HepG2 (cell line): ENCODE data around the gene ZFPL1. TPM values are rescaled to one million over a fixed set of nuclear protein-coding genes. Genes with fewer than 3 reads are reported as not detected.
A peak's percentile ranks its signal among the peaks of the same experiment; 100 is the strongest.

Source experiments
- CEBPG ChIP-seq: IDR thresholded peaks from 2 replicates; pipeline ENCODE4 v1.6.1; 2016
- ELF4 ChIP-seq: sonication (generic); formaldehyde crosslinking; IDR thresholded peaks from 2 replicates; pipeline ENCODE4 v1.5.0; 2020; ENCODE audit warnings: missing genetic modification reagents, mild to moderate bottlenecking, moderate library complexity, borderline replicate concordance
- FOXC1 ChIP-seq: sonication (generic); formaldehyde crosslinking; IDR thresholded peaks from 2 replicates; pipeline ENCODE4 v1.8.0; 2022; ENCODE audit warnings: mild to moderate bottlenecking, missing genetic modification reagents, borderline replicate concordance
- HOXA7 ChIP-seq: sonication (generic); formaldehyde crosslinking; IDR thresholded peaks from 2 replicates; pipeline ENCODE4 v1.8.1; 2022; ENCODE audit warnings: mild to moderate bottlenecking, missing genetic modification reagents, moderate library complexity
- IRF1 ChIP-seq: sonication (generic); formaldehyde crosslinking; IDR thresholded peaks from 2 replicates; pipeline ENCODE4 v1.4.0; 2020; ENCODE audit warnings: low read depth, mild to moderate bottlenecking, missing genetic modification reagents
- LRRFIP1 ChIP-seq: sonication (generic); formaldehyde crosslinking; conservative IDR thresholded peaks from 2 replicates; pipeline ENCODE4 v1.4.0; 2020; ENCODE audit warnings: missing genetic modification reagents
- MYC ChIP-seq: sonication (generic); formaldehyde crosslinking; IDR thresholded peaks from 2 replicates; pipeline ENCODE4 v1.9.0; 2021; ENCODE audit warnings: missing genetic modification reagents, borderline replicate concordance
- NCOA1 ChIP-seq: sonication (generic); formaldehyde crosslinking; IDR thresholded peaks from 2 replicates; pipeline ENCODE4 v1.9.0; 2021; ENCODE audit warnings: missing genetic modification reagents
- NFYC ChIP-seq: IDR thresholded peaks from 2 replicates; pipeline ENCODE4 v1.6.1; 2016; ENCODE audit warnings: missing genetic modification reagents, missing compliant biosample characterization
- YY1 ChIP-seq: IDR thresholded peaks from 2 replicates; pipeline ENCODE4 v1.6.1; 2011; ENCODE audit warnings: low read length, low read depth, moderate library complexity, mild to moderate bottlenecking; ENCODE audit not compliant: insufficient read depth, insufficient replicate concordance
- ZFYVE20 ChIP-seq: sonication (generic); formaldehyde crosslinking; IDR thresholded peaks from 2 replicates; pipeline ENCODE4 v1.8.0; 2023; ENCODE audit warnings: low read depth, mild to moderate bottlenecking, moderate library complexity, missing genetic modification reagents, borderline replicate concordance
- ZMYM4 ChIP-seq: sonication (generic); formaldehyde crosslinking; IDR thresholded peaks from 2 replicates; pipeline ENCODE4 v1.8.1; 2023; ENCODE audit warnings: mild to moderate bottlenecking, missing genetic modification reagents
- ZNF10 ChIP-seq: sonication (generic); formaldehyde crosslinking; IDR thresholded peaks from 2 replicates; pipeline ENCODE4 v1.4.0; 2020; ENCODE audit warnings: mild to moderate bottlenecking, low read depth, missing genetic modification reagents, borderline replicate concordance
- ZNF234 ChIP-seq: sonication (generic); formaldehyde crosslinking; conservative IDR thresholded peaks from 2 replicates; pipeline ENCODE4 v1.5.1; 2020; ENCODE audit warnings: mild to moderate bottlenecking, missing genetic modification reagents
- ZNF333 ChIP-seq: sonication (generic); formaldehyde crosslinking; IDR thresholded peaks from 2 replicates; pipeline ENCODE4 v1.4.0; 2020; ENCODE audit warnings: mild to moderate bottlenecking, missing genetic modification reagents, borderline replicate concordance
- ZNF431 ChIP-seq: sonication (generic); formaldehyde crosslinking; IDR thresholded peaks from 2 replicates; pipeline ENCODE4 v1.9.0; 2022; ENCODE audit warnings: missing genetic modification reagents, low read depth, mild to moderate bottlenecking, borderline replicate concordance
- ZNF691 ChIP-seq: sonication (generic); formaldehyde crosslinking; IDR thresholded peaks from 2 replicates; pipeline ENCODE4 v1.4.0; 2020; ENCODE audit warnings: missing genetic modification reagents, low read depth, mild to moderate bottlenecking, borderline replicate concordance
- ZNF737 ChIP-seq: sonication (generic); formaldehyde crosslinking; IDR thresholded peaks from 2 replicates; pipeline ENCODE4 v1.5.0; 2020; ENCODE audit warnings: missing genetic modification reagents, mild to moderate bottlenecking, borderline replicate concordance
- polyA plus RNA-seq, 8 experiments: library from polyadenylated mRNA; depleted of rRNA in 3 of 8; stranded (reverse) in 7 of 8; unstranded in 1 of 8; fragments of >200 nt; fragmentation: Illumina TruSeq in 4 of 8; extraction: Trizol in 4 of 8; gene quantifications; 2 replicates each; pipeline versions ENCODE4 v1.2.1 to v1.2.3, GENCODE V29; 2011 to 2016; ENCODE audit warnings: low read depth in 4 of 8, missing spikeins in 1 of 8, mixed read lengths in 1 of 8; ENCODE audit not compliant: insufficient read depth in 1 of 8
- total RNA-seq, 5 experiments: library from RNA; depleted of rRNA; stranded (reverse); fragments of >200 nt; fragmentation: Illumina TruSeq; extraction: Trizol; gene quantifications; 2 replicates each; pipeline ENCODE4 v1.2.3, GENCODE V29; 2016; ENCODE audit warnings: low read depth in 1 of 5
- TF ChIP-seq, protein P1 (sequence below): sonication (generic); formaldehyde crosslinking; IDR thresholded peaks from 2 replicates; pipeline ENCODE4 v1.4.0; 2020; ENCODE audit warnings: missing genetic modification reagents
- TF ChIP-seq, protein P2 (sequence below): sonication (generic); formaldehyde crosslinking; IDR thresholded peaks from 2 replicates; pipeline ENCODE4 v1.4.0; 2020; ENCODE audit warnings: missing genetic modification reagents, mild to moderate bottlenecking, borderline replicate concordance

ZFPL1 gene
- total and polyA plus RNA-seq, 2 of the 13 experiments (the other 11 are each of a cell fraction or from before 2014, with no cell fraction given) = 32.2 to 56.0 TPM

- TF ChIP-seq ZNF234 (CRISPR knock-in tag) (no peak; the same call in 1 of the 2 replicates), ZNF10 (no peak), FOXC1 (CRISPR knock-in tag) (0 out of 2 replicates have a peak, but pooled peaks have one; percentile 42), ELF4 (CRISPR knock-in tag) (peak; percentile 95), YY1 (peak; percentile 64), ZFYVE20 (0 out of 2 replicates have a peak, but pooled peaks have one; percentile 60), ZNF333 (CRISPR knock-in tag) (peak; percentile 50), CEBPG (CRISPR knock-in tag) (no peak; the same call in none of the 2 replicates), LRRFIP1 (CRISPR knock-in tag) (no peak), ZMYM4 (CRISPR knock-in tag) (peak; percentile 90), IRF1 (CRISPR knock-in tag) (no peak), HOXA7 (CRISPR knock-in tag) (peak; percentile 70; the same call in 1 of the 2 replicates), ZNF737 (no peak), ZNF431 (CRISPR knock-in tag) (peak; percentile 77; the same call in 1 of the 2 replicates), ZNF691 (CRISPR knock-in tag) (peak; percentile 74; the same call in 1 of the 2 replicates), NCOA1 (CRISPR knock-in tag) (0 out of 2 replicates have a peak, but pooled peaks have one; percentile 29), MYC (CRISPR knock-in tag) (peak; percentile 73; the same call in 1 of the 2 replicates), NFYC (CRISPR knock-in tag) (peak; percentile 68)
- TF ChIP-seq, protein P1, sequence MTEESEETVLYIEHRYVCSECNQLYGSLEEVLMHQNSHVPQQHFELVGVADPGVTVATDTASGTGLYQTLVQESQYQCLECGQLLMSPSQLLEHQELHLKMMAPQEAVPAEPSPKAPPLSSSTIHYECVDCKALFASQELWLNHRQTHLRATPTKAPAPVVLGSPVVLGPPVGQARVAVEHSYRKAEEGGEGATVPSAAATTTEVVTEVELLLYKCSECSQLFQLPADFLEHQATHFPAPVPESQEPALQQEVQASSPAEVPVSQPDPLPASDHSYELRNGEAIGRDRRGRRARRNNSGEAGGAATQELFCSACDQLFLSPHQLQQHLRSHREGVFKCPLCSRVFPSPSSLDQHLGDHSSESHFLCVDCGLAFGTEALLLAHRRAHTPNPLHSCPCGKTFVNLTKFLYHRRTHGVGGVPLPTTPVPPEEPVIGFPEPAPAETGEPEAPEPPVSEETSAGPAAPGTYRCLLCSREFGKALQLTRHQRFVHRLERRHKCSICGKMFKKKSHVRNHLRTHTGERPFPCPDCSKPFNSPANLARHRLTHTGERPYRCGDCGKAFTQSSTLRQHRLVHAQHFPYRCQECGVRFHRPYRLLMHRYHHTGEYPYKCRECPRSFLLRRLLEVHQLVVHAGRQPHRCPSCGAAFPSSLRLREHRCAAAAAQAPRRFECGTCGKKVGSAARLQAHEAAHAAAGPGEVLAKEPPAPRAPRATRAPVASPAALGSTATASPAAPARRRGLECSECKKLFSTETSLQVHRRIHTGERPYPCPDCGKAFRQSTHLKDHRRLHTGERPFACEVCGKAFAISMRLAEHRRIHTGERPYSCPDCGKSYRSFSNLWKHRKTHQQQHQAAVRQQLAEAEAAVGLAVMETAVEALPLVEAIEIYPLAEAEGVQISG (CRISPR knock-in tag) = peak; percentile 92
- TF ChIP-seq, protein P2, sequence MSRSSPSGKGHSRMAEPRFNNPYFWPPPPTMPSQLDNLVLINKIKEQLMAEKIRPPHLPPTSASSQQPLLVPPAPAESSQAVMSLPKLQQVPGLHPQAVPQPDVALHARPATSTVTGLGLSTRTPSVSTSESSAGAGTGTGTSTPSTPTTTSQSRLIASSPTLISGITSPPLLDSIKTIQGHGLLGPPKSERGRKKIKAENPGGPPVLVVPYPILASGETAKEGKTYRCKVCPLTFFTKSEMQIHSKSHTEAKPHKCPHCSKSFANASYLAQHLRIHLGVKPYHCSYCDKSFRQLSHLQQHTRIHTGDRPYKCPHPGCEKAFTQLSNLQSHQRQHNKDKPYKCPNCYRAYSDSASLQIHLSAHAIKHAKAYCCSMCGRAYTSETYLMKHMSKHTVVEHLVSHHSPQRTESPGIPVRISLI (CRISPR knock-in tag) = peak; percentile 88
These were observed at the start of gene ZFPL1, which contains the start of gene CDCA5 (continued) for GRCh38 chr11:65083834-65084597.
